HG03066 (cell line): ENCODE results near the gene TMEM41A.
"Not testable (repeated sequence)": the region's sequence is repeated elsewhere in the genome, so short reads cannot be mapped to it uniquely, and the experiment has no call there.

Source experiments
- ATAC-seq: cut with Tn5 transposase; IDR thresholded peaks from one replicate; pipeline ENCODE4 v1.9.1; 2021; ENCODE audit warnings: low read depth; ENCODE audit not compliant: unreplicated experiment

The TMEM41A gene

DNA sequence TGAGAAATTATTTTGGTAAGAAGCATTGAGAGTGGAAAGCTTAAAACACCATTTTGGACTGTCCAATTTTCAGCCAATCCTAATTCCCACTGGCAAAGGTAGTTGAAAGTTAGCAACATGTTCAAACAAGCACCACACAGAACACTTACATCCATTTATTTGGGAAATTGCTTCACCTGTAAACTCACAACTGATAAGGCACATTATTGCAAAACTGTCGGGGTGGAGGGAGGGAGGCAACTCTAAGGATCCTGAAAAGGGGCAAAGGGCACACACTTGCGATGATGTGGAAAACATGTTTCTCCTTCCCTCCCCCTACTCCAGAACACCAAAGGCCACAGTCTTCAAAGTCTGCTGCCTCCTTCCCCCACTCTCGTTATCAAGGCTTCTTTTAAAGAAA is 9.4 kb downstream of the TMEM41A start:
- no peak for ATAC-seq

DNA sequence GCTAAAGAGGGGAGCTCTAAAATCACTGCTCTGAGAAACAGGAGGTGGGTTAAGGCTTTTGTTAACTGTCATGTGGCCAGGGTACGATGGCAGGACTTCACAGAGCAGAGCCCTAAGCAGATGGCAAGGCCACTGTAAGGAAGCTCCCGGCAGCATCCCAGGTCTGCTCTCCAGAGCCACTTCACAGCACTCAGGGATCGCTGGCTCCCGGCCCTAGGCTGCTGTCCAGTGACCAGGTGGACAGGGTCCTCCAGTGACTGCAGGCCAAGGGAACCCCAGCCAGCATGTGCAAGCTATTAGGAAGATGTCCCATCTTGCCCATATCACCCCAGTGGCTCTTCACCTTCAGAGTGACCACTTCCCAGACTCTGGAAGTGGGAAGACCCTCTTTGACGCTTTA is 10.4 kb downstream of the TMEM41A start:
- ATAC-seq: no peak

DNA sequence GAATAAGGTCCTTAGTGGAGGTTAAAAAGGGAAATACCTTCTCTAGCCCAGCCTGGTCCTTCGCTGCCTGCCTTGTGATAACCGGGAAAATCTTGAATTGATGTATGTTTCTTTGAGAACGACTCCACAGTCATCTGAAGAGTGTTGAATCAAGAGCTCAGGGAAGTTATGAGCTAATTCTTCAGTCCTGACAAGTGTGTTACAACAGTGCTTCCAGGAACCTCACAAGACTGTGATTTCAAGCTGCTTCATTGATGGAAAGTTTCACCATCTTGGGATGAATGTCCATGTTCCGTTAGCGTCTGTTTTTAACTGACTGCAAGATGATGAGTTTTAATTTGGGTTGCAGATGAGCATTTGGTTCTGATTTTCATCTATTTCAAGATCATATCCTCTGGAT is 12.4 kb downstream of the TMEM41A start:
- no peak for ATAC-seq

DNA sequence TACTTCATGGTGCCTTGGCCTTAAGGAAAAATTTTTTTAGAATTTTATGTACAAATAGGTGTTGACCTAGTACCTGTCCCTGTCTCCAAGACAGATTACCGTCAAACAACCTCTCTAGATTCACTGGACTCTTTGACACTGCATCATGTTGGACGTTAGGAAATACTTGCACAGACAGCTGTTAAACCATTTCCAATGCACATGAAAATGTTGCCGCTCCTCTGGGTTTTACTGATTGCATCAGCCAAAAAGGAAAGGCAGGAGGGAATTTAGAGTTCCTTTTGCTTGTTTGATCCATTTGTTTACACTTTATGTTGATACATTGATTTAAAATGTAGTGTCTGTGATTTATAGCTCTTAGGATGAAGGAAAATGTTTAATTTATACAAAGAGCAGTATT is 14.5 kb downstream of the TMEM41A start:
- ATAC-seq: no peak

DNA sequence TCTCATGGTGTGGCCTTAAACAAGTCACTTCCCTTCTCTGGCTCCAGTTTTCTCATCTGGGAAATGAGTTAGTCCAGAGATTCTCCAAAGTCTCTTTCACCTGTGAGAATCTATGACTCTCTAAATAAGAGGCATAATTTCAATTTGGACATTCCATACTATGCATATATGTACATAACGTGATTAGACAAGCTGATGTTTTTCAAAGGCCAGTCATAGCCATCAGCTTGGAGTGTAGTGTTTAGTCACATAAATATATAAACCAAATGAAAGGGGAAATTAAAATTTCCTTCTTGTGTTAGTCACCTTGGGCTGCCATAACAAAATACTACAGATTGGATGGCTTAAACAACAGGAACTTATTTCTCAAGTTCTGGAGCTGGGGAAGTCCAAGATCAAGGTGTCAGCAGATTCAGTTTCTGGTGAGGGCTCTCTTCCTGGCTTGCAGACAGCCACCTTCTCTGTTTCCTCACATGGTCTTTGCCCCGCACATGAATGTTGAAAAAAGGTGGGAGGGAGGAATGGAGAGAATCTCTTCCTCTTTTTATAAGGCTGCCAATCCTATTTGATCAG is 19.4 kb downstream of the TMEM41A start:
- ATAC-seq: no peak

DNA sequence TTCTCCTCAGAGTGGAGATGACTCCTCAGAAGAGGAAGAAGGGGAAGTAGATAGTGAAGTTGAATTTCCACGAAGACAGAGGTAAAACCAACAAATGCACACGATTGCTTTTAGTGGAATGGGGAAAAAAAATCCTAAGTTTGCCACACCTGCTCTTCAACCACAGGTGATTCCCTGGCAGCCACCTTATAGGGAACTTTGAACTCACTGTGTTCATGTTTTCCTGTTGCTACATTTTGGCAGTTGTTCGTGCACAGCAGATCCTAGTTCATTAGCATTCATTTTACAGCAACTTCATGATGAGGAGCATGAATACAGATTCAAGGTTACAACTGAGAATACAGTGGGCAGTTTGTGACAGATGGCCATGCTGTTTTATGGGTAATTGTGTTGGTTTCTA is 21.5 kb downstream of the TMEM41A start:
- no peak for ATAC-seq

DNA sequence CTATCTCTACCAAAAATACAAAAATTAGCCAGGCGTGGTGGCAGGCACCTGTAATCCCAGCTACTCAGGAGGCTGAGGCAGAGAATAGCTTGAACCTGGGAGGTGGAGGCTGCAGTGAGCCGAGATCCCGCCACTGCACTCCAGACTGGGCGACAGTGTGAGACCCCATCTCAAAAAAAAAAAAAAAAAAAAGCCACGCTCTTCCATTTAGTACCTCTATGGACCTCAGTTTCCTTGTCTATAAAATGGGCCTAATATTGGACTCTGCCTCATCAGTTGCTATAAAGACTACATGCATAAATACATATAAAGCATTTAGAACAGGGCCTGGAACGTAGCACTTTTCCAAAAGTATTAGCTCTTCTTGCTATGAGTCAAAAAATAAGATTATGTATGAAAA is 23.9 kb downstream of the TMEM41A start:
- ATAC-seq: not testable (repeated sequence)

DNA sequence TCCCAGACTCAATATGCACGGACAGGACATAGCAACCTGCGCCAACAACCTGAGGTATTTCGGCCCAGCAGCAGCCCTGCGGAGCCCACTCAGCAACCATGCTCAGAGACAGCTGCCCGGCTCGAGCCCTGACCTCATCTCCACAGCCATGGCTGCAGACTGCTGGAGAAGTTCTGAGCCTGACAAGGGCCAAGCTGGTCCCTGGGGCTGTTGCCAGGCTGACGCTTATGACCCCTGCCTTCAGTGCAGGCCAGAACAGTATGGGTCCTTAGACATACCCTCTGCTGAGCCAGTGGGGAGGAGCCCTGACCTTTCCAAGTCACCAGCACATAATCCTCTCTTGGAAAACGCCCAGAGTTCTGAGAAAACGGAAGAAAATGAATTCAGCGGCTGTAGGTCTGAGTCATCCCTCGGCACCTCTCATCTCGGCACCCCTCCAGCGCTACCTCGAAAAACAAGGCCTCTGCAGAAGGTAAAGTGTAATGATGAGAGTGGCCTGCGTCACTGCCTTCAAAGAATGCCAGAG is 25.5 kb downstream of the TMEM41A start:
- ATAC-seq: no peak

DNA sequence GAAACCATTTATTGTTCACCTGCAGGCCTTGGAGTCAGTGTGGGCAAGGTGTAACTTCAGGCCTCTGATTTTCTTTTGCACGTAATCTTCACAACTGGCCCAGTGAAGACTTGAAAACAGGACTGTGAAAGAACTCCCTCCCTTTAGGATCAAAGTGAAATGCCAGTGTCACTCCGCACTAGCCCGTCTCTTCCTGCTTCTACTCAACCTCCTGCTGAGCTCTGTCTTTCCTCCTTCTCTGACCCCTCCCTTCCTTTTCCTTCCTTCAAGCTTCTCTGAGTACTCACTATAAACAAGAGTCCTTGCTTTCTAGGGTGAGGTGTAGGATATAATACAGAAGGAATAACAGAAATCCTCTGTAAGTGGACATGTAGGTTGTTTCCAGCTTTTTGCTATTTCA is 28.5 kb downstream of the TMEM41A start:
- no peak for ATAC-seq

DNA sequence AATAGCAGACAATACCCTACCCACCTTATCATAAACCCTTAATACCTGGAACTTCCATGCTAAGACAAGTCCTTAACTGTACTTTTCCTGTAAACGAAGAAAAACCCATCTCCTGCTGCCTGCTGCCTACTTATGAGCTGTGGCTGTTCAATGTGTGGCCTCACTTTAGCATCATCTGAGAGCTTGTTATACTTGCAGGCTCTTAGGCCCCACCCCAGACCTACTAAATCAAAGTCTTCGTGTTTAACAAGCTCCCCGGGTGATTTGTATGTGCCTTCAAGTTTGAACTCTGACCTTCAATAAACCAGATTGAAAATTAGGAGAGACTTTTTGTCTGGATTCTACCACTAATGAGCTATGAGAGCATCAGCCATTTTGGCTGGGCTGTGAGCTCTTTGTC is 29.3 kb downstream of the TMEM41A start:
- no peak for ATAC-seq

DNA sequence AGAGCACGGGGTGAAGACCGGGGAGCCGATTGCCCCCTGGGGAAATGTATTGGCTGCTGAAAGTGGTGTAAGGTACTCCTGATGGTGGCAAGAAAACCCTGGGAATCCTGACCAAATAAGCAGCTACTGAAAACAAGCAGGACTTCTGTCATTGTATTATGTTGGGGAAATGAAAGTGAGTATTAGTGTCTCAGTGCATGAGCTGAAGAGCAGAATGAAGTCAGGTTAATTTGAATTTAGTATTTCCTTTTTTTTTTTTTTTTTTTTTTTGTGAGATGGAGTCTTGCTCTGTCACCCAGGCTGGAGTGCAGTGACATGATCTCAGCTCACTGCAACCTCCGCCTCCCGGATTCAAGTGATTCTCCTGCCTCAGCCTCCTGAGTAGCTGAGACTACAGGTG is 32.7 kb downstream of the TMEM41A start:
- not testable (repeated sequence) for ATAC-seq

DNA sequence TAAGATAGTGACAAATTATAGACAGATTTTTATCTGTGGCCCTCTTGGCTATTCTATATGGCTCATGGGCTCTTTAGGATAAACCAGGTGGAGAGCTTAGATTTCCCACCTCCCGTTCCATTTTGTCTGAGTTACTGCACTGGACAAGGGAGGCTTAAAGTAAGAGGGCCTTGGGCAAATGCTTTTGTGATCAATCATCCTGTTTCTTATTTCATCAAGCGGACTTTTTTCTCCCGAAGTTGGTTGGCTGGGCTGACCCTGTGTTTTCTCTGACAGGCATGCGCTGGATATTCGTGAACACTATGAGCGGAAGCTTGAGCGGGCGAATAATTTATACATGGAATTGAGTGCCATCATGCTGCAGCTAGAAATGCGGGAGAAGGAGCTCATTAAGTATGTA is 33.4 kb downstream of the TMEM41A start:
- ATAC-seq: no peak

DNA sequence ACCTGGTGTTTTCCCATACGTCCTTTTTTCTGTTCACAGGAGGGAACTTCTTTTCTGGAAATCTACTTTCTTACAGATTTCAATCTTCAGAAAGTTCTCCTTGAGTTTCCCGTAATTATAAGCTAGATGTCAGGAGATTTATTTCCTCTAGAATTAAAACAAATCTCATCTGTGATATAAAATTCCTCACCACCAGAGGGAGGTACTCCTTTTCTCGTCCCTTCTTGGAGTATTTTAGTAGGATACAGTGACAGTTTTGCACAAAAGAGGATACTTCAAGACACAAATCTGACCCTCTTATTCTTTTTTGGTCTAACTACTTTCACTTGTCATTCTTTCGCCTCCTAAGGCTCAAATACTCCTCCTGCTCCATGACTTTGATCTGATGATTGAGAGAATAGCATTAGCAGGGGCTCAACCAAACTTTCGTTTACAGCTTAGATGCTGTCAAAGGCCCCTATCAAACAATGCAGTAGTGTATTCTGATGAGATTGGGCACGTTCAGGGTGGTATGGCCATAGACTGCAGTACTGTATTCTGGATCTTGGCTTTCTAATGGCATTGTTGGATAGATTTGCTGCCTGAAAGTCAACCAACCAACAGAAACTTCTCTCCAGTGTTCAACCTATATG is 38.0 kb downstream of the TMEM41A start:
- no peak for ATAC-seq

DNA sequence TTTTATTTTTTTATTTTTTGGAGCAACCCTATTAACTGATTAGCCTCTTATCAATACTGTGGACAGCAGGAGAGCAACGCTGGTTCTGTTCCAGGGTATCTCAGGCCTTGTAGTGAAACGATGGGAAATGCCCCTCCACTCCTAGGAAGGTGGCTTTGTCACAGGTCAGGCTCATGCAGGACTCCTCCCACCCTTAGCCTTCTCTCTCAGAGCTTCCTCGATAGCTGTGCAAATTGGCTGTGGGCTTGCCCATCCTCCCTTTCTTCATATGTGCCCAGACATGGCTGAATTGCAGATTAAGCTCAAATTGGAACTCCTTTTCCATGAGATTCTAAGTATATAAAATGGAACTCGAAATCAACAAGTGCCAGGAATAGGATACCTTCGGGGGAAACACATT is 38.5 kb downstream of the TMEM41A start:
- ATAC-seq: no peak

DNA sequence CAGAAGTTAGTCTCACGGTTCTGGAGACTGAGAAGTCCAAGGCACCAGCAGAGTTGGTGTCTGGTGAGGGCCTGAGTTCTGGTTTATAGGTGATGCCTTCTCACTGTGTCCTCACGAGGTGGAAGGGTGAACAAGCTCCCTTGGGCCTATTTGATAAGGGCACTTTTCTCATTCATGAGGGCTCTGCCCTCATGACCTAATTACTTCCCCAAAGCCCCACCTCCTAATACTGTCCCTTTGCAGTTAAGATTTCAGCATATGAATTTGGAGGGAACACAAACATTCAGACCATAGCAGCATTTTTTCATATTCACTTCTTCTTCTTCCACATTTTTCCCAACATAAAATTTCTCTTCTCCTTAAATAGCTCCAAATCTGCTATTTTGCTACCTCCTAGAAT is 41.5 kb downstream of the TMEM41A start:
- no peak for ATAC-seq

DNA sequence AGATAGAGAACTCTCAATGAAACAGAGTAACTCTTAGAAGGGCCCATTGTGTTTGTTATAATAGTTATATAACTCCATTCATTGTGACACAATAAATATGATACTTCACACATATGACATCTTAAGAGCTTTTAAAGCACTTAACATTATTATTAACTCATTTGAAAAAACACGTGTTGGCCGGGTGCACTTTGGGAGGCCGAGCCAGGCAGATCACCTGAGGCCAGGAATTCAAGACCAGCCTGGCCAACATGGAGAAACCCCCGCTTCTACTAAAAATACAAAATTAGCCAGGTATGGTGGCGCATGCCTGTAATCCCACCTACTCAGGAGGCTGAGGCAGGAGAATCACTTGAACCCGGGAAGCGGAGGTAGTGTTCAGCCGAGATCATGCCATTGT is 47.4 kb downstream of the TMEM41A start:
- ATAC-seq: not testable (repeated sequence)

DNA sequence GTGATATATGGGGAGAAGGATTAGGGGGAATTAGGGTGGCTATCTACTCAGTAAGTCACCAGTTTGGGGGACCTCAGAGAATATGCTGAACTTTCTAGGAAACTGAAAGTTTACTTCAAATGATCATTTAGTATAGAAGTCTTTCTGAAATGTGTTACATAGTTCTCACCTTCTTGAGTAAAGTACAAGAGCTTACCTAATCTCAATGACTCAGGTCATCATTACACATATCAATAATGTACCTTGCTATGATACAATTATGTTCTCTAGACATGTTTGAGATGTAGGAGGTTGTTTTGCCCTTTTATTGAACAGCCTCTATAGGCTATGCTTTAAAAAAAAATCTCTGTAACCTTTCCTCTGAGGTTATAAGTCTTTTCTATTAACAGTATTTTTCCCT is 50.7 kb downstream of the TMEM41A start:
- no peak for ATAC-seq

DNA sequence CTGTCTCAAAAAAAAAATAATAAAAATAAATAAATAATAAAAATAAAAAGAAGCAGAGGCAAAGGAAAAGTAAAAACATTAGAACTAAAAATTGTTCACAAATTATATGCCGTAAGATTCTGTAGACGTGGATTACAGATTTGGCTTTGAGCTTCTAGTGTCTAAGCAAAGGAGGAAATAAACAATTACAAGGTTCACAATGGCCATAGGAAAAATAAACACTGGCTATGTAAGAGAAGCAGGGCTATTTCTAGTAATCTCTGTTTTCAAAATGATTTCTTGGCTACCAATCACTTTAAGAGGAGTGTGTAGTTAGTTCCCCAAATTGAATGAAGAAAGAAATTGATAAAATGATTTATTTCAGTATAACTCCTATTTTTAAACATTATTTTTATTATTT is 54.5 kb downstream of the TMEM41A start:
- ATAC-seq: no peak

DNA sequence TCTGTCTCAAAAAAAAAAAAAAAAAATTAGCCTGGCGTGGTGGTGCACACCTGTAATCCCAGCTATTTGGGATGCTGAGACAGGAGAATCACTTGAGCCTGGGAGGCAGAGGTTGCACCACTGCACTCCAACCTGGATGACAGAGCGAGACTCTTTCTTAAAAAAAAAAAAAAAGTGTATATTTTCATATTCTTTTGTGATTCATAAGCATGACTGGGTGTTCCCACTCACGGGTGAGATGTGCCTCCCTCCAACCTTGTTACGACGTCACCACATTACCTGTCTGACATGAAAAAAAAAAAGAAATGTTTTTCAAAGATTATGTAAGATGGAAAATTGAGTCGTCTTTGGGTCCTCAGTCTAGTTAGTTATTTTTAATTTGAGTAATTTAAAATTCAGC is 56.8 kb downstream of the TMEM41A start:
- no peak for ATAC-seq

DNA sequence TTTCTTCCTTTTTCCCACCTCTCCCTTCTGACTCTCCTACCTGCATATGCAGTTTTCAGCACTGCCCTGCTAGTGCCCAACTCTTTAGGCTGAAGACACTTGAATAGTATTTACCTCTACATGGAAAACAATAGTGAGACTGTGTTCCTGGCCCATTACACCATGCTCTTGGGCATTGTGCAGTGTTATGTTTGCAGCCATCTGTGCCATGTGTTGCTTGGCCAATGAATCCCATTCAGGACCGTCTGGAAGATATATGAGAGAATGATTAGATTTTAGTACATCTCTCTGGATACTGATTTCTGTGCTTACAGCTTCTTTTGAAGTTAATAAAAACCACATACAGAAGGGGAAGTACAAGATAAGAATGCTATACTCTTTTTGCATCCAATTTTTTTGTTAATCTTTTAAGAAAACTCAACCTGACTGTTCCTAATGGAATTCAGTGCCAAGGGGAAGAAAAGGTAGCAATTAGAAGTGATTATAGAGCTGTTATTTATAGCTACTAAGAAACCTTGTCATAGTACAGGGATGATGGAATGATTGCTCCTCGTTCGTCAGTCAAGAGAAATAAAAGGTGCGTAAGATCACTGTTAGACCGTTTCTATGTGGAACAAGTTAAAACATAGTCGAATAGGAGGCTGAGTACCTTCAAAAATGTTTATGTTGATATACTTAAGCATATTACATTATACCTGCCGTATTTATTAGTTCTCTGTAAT is 58.9 kb downstream of the TMEM41A start:
- no peak for ATAC-seq
